Mesothelial cell of epicardium (in vitro differentiated cells): ENCODE data around the gene TRPV4. TPM values are rescaled to one million over a fixed set of nuclear protein-coding genes. Genes with fewer than 3 reads are reported as not detected.

ENCODE experiments used
- DNase-seq, 2 experiments: peaks; one replicate each; pipeline ENCODE4 v3.0.0; 2021; ENCODE audit warnings: low spot score in 2 of 2; ENCODE audit not compliant: unreplicated experiment in 2 of 2
- H3K27ac Mint-ChIP-seq: 2 replicates; pipeline ENCODE4 v1.8.0; 2021; ENCODE audit warnings: mixed read lengths
- H3K27me3 Mint-ChIP-seq: 2 replicates; pipeline ENCODE4 v1.8.0; 2021; ENCODE audit warnings: low read depth, mixed read lengths
- H3K36me3 Mint-ChIP-seq: 2 replicates; pipeline ENCODE4 v1.8.0; 2021; ENCODE audit warnings: mixed read lengths
- H3K4me1 Mint-ChIP-seq: 2 replicates; pipeline ENCODE4 v1.8.0; 2021; ENCODE audit warnings: mixed read lengths
- H3K4me3 Mint-ChIP-seq: 2 replicates; pipeline ENCODE4 v1.8.0; 2021; ENCODE audit warnings: mild to moderate bottlenecking, moderate library complexity, mixed read lengths
- H3K9me3 Mint-ChIP-seq: 2 replicates; pipeline ENCODE4 v1.8.0; 2021; ENCODE audit warnings: mixed read lengths
- total RNA-seq: library from RNA; stranded (reverse); gene quantifications from 3 replicates; pipeline ENCODE4 v1.2.1, GENCODE V29; 2021
- TF ChIP-seq, protein P1 (sequence below): fragments of 200-600 bp; sonication (generic); IDR thresholded peaks from one replicate; pipeline ENCODE4 v1.5.0; 2021; ENCODE audit warnings: antibody characterized with exemption; ENCODE audit not compliant: unreplicated experiment

TRPV4 gene
- total RNA-seq, 1 donor from 2014 or later = 4.1 TPM

DNA sequence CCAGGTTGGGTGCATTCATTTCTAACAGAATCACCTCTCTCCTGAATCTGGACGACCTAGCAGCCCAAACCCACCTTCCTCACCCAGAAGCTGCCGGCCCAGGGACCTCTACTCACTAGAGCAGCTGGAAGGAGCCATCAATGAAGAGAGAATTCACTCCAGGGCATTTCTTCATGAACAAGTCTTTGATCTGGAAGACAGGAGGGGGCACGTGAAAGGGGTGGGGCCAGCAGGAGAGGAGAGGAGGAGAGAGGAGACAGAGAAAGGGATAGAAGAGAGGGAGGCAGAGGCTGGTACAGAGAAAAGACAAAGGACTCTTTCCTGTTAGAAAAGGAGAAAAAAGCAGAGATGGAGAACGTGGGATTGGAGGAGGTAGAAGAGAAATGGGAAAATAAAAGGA is 39.8 kb downstream of the TRPV4 start:
- H3K4me3 Mint-ChIP-seq = no peak overlapping the region
- H3K4me1 Mint-ChIP-seq = peaks cover 4% of the 10 kb centered on the region
- no peak for DNase-seq
- H3K27me3 Mint-ChIP-seq = no peaks in the 10 kb centered on the region
- no peak overlapping the region for H3K27ac Mint-ChIP-seq
- TF ChIP-seq, protein P1, sequence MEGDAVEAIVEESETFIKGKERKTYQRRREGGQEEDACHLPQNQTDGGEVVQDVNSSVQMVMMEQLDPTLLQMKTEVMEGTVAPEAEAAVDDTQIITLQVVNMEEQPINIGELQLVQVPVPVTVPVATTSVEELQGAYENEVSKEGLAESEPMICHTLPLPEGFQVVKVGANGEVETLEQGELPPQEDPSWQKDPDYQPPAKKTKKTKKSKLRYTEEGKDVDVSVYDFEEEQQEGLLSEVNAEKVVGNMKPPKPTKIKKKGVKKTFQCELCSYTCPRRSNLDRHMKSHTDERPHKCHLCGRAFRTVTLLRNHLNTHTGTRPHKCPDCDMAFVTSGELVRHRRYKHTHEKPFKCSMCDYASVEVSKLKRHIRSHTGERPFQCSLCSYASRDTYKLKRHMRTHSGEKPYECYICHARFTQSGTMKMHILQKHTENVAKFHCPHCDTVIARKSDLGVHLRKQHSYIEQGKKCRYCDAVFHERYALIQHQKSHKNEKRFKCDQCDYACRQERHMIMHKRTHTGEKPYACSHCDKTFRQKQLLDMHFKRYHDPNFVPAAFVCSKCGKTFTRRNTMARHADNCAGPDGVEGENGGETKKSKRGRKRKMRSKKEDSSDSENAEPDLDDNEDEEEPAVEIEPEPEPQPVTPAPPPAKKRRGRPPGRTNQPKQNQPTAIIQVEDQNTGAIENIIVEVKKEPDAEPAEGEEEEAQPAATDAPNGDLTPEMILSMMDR = no peak
- no peaks in the 10 kb centered on the region for H3K36me3 Mint-ChIP-seq
- no peaks in the 10 kb centered on the region for H3K9me3 Mint-ChIP-seq

DNA sequence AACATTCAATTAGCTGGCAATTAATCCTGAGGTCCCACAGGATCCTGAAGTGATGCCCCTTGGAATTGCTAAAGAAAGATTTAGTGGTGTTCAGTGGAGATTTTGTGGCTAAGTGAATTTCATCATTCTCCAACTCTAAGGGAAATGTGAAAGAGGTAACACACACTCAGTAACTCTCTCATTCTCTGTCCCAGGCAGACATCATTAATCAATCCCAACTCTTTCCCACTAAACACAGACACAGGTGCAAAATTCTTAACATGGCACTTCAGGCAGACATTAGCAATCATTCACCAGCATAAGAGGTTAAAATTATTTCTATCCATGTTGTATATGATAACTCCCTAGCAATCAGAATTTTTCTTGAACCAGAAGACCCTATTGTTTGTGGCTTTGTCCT is 40.2 kb downstream of the TRPV4 start:
- Mint-ChIP-seq H3K36me3 (no peaks in the 10 kb centered on the region), H3K4me1 (peaks cover 4% of the 10 kb centered on the region), H3K27ac (no peak overlapping the region), H3K4me3 (no peak overlapping the region), H3K9me3 (no peaks in the 10 kb centered on the region), H3K27me3 (no peaks in the 10 kb centered on the region)
- no peak for DNase-seq
- TF ChIP-seq, protein P1 = no peak

DNA sequence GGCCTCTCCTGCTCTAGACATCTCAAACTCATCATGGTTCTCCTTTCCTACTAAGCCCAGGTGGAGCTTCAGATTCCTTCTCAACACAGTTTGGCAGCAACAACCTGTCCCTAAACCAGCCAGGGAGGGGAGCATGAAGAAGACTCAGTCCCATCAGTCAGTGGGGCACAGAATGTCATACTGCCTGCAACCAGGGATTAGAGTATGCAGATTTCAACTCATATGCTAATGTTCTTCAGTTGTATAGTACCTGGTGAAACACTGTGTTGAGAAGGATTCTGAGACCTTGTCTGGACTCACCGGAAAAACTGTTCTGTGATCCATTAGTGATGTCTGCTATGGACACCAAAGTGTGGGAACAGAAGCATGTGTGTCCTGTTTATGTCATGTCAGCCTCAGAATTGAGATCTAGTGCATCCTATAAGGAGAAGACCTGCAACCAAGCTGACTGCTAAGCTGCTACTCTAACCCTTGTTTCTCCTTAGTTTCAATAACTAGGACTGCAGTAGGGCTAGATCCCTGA is 43.6 kb downstream of the TRPV4 start:
- Mint-ChIP-seq H3K27me3 (no peaks in the 10 kb centered on the region), H3K4me3 (no peak overlapping the region)
- TF ChIP-seq, protein P1 = no peak

DNA sequence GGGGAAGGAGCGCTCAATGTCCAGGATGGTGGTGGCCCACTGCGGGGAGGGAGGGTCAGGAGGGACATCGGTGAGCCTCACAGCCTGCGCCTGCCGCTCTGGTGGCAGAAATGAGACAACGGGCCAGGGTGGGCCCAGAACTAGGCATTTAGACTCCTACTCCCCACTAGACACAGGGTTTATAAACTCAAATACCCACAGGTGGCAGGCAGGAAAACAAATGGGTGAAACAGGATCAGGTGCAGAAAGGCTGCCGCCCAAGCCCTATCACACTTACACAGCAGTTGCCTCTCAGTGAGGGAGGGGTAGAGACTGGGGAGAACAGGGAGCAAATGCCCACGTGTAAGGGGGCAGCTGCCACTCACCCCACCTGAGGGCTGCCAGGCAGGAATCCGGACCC is 46.4 kb downstream of the TRPV4 start:
- H3K27me3 Mint-ChIP-seq = no peaks in the 10 kb centered on the region
- no peaks in the 10 kb centered on the region for H3K36me3 Mint-ChIP-seq
- no peak overlapping the region for H3K27ac Mint-ChIP-seq
- DNase-seq = no peak
- peaks cover 3% of the 10 kb centered on the region for H3K9me3 Mint-ChIP-seq
- TF ChIP-seq, protein P1 = no peak
- no peak overlapping the region for H3K4me3 Mint-ChIP-seq
- H3K4me1 Mint-ChIP-seq = no peaks in the 10 kb centered on the region

More for the DNA sequence above, 43.6 kb downstream of the TRPV4 start:
- Mint-ChIP-seq H3K9me3 (no peaks in the 10 kb centered on the region), H3K36me3 (no peaks in the 10 kb centered on the region), H3K27ac (no peak overlapping the region), H3K4me1 (no peaks in the 10 kb centered on the region)
- no peak for DNase-seq

DNA sequence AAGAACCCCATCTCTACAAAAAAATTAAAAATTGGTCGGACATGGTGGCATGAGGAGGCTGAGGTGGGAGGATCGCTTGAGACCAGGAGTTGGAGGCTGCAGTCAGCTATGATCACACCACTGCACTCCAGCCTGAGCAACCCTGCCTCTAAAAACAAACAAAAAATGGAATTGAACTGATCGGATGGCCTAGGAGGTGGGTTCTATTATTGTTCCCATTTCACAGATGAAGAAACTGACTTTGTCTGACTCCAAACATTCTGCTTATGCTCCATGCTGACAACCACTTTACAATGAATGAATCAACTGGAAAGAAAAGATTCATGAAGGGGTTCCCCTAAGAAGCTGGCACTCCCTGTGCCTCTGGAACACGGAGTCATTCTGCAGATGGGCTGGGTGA is 47.3 kb downstream of the TRPV4 start:
- no peaks in the 10 kb centered on the region for H3K36me3 Mint-ChIP-seq
- H3K4me3 Mint-ChIP-seq = no peak overlapping the region
- H3K27me3 Mint-ChIP-seq = no peaks in the 10 kb centered on the region
- no peaks in the 10 kb centered on the region for H3K4me1 Mint-ChIP-seq
- no peak for DNase-seq
- no peak overlapping the region for H3K27ac Mint-ChIP-seq
- TF ChIP-seq, protein P1 = no peak
- H3K9me3 Mint-ChIP-seq = peaks cover 3% of the 10 kb centered on the region

DNA sequence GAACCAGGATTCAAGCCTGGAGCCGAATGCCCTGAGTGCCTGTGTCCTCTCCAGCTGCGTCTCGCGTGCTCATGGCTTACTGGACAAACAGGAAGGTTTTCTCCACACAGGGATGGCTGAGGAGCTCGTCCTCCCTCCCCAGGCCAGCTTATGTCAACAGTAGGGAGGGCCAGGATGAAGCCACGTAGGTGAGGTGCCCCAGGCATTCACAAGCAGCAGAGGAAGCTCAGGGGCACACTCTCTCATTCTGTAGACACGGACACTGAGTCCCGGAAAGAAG is 49.3 kb downstream of the TRPV4 start:
- DNase-seq = no peak
- no peaks in the 10 kb centered on the region for H3K36me3 Mint-ChIP-seq

More for the DNA sequence above, 49.3 kb downstream of the TRPV4 start:
- Mint-ChIP-seq H3K4me1 (no peaks in the 10 kb centered on the region), H3K27me3 (no peaks in the 10 kb centered on the region), H3K27ac (no peak overlapping the region), H3K9me3 (peaks cover 3% of the 10 kb centered on the region), H3K4me3 (no peak overlapping the region)
- TF ChIP-seq, protein P1 = no peak
